Thyroid gland (tissue), 4 donors: ENCODE results near the gene SOD2.

Source experiments
- CTCF ChIP-seq, 6 experiments: fragments of 200-600 bp in 3 of 6; fragments of 450-650 bp in 3 of 6; sonication (generic) in 3 of 6; IDR thresholded peaks; one replicate each; pipeline ENCODE4 v1.5.1; 2016 to 2019; ENCODE audit warnings: antibody characterized with exemption in 6 of 6, mild to moderate bottlenecking in 2 of 6, inconsistent platforms in 1 of 6, moderate library complexity in 1 of 6
- POLR2A ChIP-seq, 2 donors: fragments of 450-650 bp; IDR thresholded peaks; one replicate each; pipeline ENCODE4 v1.6.1; 2017; ENCODE audit warnings: antibody characterized with exemption in 2 of 2, mild to moderate bottlenecking in 2 of 2, moderate library complexity in 1 of 2

DNA sequence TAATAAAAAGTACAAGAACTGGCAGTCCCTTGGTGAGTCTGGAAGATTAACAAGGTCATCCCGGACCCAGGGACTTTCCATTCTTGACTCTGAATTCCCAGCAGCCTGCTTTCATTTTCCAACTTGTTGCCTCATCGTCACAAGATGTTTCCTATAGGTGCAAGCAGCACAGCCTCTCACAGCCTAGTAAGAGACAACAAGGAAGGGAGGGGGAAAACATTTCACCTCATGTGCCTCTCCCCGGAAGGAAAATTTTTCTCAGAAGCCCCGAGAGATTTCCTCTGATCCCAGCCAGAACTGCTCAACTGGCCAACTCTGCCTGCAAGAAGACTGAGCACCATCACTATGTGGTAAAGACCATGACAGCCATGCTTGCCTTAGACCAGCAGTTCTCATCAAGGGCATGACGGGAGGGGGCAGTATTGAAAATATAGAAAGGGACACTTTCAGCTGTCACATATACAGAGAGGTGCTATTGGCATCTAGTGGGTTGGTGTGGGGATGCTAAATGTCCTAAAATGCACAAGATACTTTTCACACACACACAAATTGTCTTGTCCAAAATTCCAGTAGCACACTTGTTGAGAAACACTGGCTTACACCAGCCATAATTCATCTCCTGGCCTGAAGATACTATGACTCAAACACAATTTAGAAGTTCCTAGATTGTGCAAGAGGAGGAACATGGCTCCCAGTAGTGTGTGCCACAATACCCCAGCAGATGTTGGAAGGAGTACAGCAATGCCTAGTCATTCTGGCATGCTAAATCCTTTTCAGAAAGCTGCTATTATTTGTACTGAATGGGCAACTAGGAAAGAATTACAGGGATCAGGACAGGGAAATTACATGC is 23.4 kb upstream of the SOD2 start:
- TF ChIP-seq POLR2A (IDR thresholded peaks at IDR 0.05) (no peak), CTCF (IDR thresholded peaks at IDR 0.05) (no peak)
